Measurements from ENCODE around the gene LRRC14B.

The LRRC14B gene

GRCh38 chr5:173392-174290, 17.7 kb upstream of the LRRC14B start:
- TF ChIP-seq EZH2phosphoT487 (IDR thresholded peaks at IDR 0.05; ENCODE audit: borderline replicate concordance, low read length) (no peak), CTCF (IDR thresholded peaks at IDR 0.05; ENCODE audit: low read depth, low read length, poor library complexity, severe bottlenecking) (no peak)
- peaks cover 8% of the 10 kb centered on the region; the same call in 1 of the 2 replicates for H3K27me3 ChIP-seq (ENCODE audit: control insufficient read depth, low read length)
- H3K4me2 ChIP-seq (ENCODE audit: low read length): no peak overlapping the region
- no peaks in the 10 kb centered on the region for H3F3A ChIP-seq (ENCODE audit: control insufficient read depth, insufficient read depth)
- no peaks in the 10 kb centered on the region for H3K36me3 ChIP-seq (ENCODE audit: control insufficient read depth, low read length)
- H3K4me3 ChIP-seq (ENCODE audit: low read length): no peak overlapping the region
- H4K20me1 ChIP-seq (ENCODE audit: control insufficient read depth, insufficient read depth, low read depth, low read length): no peaks in the 10 kb centered on the region
- no peaks in the 10 kb centered on the region for H3K4me1 ChIP-seq (ENCODE audit: control insufficient read depth, low read length)
- H3K9me3 ChIP-seq (ENCODE audit: control insufficient read depth, insufficient read depth, low read length): no peaks in the 10 kb centered on the region
- H3K27ac ChIP-seq (ENCODE audit: low read depth, low read length): no peak overlapping the region
- no peaks in the 10 kb centered on the region for H3K9me2 ChIP-seq (replicated peaks; ENCODE audit: control insufficient read depth, low read length)
- H3K79me2 ChIP-seq (ENCODE audit: control insufficient read depth, low read length): no peaks in the 10 kb centered on the region

DNA sequence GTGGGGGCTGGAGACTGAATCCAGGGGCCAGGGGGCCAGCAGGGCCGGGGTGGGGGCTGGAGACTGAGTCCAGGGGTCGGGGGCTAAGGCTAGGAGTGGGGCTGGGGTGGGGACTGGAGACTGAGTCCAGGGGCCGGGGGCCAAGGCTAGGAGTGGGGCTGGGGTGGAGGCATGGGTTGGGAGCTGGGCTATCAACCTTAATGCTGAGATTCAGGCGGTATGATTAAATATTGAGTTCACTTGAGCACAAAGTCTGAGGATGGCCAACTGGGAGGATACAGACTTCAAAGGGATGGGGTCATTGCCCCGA, 17.0 kb upstream of the LRRC14B start:
- H3K79me2 ChIP-seq (ENCODE audit: control insufficient read depth, low read length): no peaks in the 10 kb centered on the region
- TF ChIP-seq EZH2phosphoT487 (IDR thresholded peaks at IDR 0.05; ENCODE audit: borderline replicate concordance, low read length) (no peak), CTCF (IDR thresholded peaks at IDR 0.05; ENCODE audit: low read depth, low read length, poor library complexity, severe bottlenecking) (no peak)
- H3K36me3 ChIP-seq (ENCODE audit: control insufficient read depth, low read length): no peaks in the 10 kb centered on the region
- H3F3A ChIP-seq (ENCODE audit: control insufficient read depth, insufficient read depth): no peaks in the 10 kb centered on the region
- H3K4me2 ChIP-seq (ENCODE audit: low read length): no peak overlapping the region
- no peaks in the 10 kb centered on the region for H3K4me1 ChIP-seq (ENCODE audit: control insufficient read depth, low read length)
- H4K20me1 ChIP-seq (ENCODE audit: control insufficient read depth, insufficient read depth, low read depth, low read length): no peaks in the 10 kb centered on the region
- H3K27ac ChIP-seq (ENCODE audit: low read depth, low read length): no peak overlapping the region
- peaks cover 8% of the 10 kb centered on the region; the same call in 1 of the 2 replicates for H3K27me3 ChIP-seq (ENCODE audit: control insufficient read depth, low read length)
- no peaks in the 10 kb centered on the region for H3K9me3 ChIP-seq (ENCODE audit: control insufficient read depth, insufficient read depth, low read length)
- no peak overlapping the region for H3K4me3 ChIP-seq (ENCODE audit: low read length)
- H3K9me2 ChIP-seq (replicated peaks; ENCODE audit: control insufficient read depth, low read length): no peaks in the 10 kb centered on the region

DNA sequence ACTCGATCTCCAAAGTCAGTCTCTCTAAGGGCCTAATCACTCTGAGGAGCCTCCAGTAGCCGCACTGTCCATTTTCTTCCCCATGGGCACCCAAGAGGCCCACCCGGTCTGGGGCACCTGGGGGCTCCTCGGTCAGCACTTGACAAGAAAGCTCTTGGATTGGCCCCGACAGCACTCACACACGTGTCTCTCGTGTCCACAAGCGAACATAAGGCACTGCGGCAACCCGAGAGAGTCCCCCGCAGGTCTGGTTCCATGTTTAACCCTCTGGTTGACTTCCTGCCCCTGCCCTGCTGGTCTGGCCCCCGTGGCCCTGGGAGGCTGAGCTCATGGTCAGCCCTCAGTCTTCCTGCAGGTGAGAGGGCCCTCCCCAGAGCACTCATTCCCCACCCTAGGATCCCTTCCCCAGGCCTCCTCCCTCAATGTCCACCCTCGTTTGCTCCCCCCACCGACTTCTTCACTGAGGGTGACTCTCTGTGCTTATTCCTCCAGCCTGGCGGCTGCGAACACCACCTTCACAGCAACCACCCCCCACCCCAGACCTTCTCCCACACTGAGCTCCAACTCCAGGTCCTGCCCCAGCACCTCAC, 16.3 kb upstream of the LRRC14B start:
- Histone ChIP-seq H3K4me2 (ENCODE audit: low read length) (no peak overlapping the region), H3F3A (ENCODE audit: control insufficient read depth, insufficient read depth) (no peaks in the 10 kb centered on the region), H3K79me2 (ENCODE audit: control insufficient read depth, low read length) (no peaks in the 10 kb centered on the region), H4K20me1 (ENCODE audit: control insufficient read depth, insufficient read depth, low read depth, low read length) (no peaks in the 10 kb centered on the region), H3K9me3 (ENCODE audit: control insufficient read depth, insufficient read depth, low read length) (no peaks in the 10 kb centered on the region), H3K27me3 (ENCODE audit: control insufficient read depth, low read length) (peaks cover 8% of the 10 kb centered on the region; the same call in 1 of the 2 replicates), H3K36me3 (ENCODE audit: control insufficient read depth, low read length) (no peaks in the 10 kb centered on the region), H3K4me3 (ENCODE audit: low read length) (no peak overlapping the region), H3K9me2 (replicated peaks; ENCODE audit: control insufficient read depth, low read length) (no peaks in the 10 kb centered on the region), H3K27ac (ENCODE audit: low read depth, low read length) (no peak overlapping the region), H3K4me1 (ENCODE audit: control insufficient read depth, low read length) (no peaks in the 10 kb centered on the region)
- TF ChIP-seq EZH2phosphoT487 (IDR thresholded peaks at IDR 0.05; ENCODE audit: borderline replicate concordance, low read length) (no peak), CTCF (IDR thresholded peaks at IDR 0.05; ENCODE audit: low read depth, low read length, poor library complexity, severe bottlenecking) (no peak)

Data from DOHH2 (cell line).